IMR-90 (cell line): Measurements from ENCODE around the gene SLC9A1. TPM values are rescaled to one million over a fixed set of nuclear protein-coding genes. Genes with fewer than 3 reads are reported as not detected.

ENCODE experiments used
- ATAC-seq: fragments of 200-7000 bp; cut with Tn5 transposase; 2 replicates; pipeline ENCODE4 v1.9.1; 2020; ENCODE audit warnings: low read depth, mild to moderate bottlenecking, moderate library complexity
- BruUV-seq: library from RNA; stranded (reverse); fragments of 400-500 nt; replicated peaks from 2 replicates; lab custom pipeline; 2021; lab: Mats Ljungman, UMichigan
- CTCF ChIA-PET: fragments of 300-600 bp; formaldehyde crosslinking; extraction: SDS; loops from one replicate; lab custom pipeline; 2021; ENCODE audit warnings: antibody characterized with exemption; lab: Yijun Ruan, JAX
- POLR2A ChIA-PET: fragments of 300-600 bp; sonication (Branson Sonifier 250); formaldehyde crosslinking; loops from one replicate; lab custom pipeline; 2022; ENCODE audit warnings: antibody characterized with exemption; ENCODE audit not compliant: unreplicated experiment; lab: Charles Lee
- DNase-seq: peaks from one replicate; pipeline ENCODE4 v3.0.0; 2013
- H2AFZ ChIP-seq: replicated peaks from 2 replicates; pipeline ENCODE3; 2013; ENCODE audit warnings: low read length, mild to moderate bottlenecking; ENCODE audit not compliant: poor library complexity
- H2AK5ac ChIP-seq: 2 replicates; pipeline ENCODE4 v1.6.1; 2013; ENCODE audit warnings: low read depth, low read length, inconsistent platforms
- H2AK9ac ChIP-seq: replicated peaks from 2 replicates; pipeline ENCODE3; 2013; ENCODE audit warnings: mild to moderate bottlenecking, low read depth, low read length, moderate library complexity; ENCODE audit not compliant: poor library complexity
- H2BK120ac ChIP-seq: 2 replicates; pipeline ENCODE4 v1.6.1; 2013; ENCODE audit warnings: low read depth, low read length, inconsistent platforms
- H2BK15ac ChIP-seq: 3 replicates; pipeline ENCODE4 v1.6.1; 2013; ENCODE audit warnings: low read depth, low read length, inconsistent platforms
- H2BK20ac ChIP-seq: 2 replicates; pipeline ENCODE4 v1.6.1; 2013; ENCODE audit warnings: low read depth, mild to moderate bottlenecking, inconsistent platforms, low read length, moderate library complexity
- H2BK5ac ChIP-seq: 2 replicates; pipeline ENCODE4 v1.6.1; 2013; ENCODE audit warnings: mild to moderate bottlenecking, low read depth, low read length, inconsistent platforms; ENCODE audit not compliant: poor library complexity, severe bottlenecking
- H3K14ac ChIP-seq: replicated peaks from 2 replicates; pipeline ENCODE4 v1.6.1; 2013; ENCODE audit warnings: low read depth, low read length, inconsistent platforms
- H3K18ac ChIP-seq: 2 replicates; pipeline ENCODE4 v1.6.1; 2013; ENCODE audit warnings: low read depth, low read length, control low read depth
- H3K23ac ChIP-seq: 2 replicates; pipeline ENCODE4 v1.6.1; 2013; ENCODE audit warnings: low read depth, low read length, inconsistent platforms
- H3K27ac ChIP-seq: 2 replicates; pipeline ENCODE4 v1.5.1; 2013; ENCODE audit warnings: mild to moderate bottlenecking, control low read depth, low read length; ENCODE audit not compliant: insufficient read depth
- H3K27me3 ChIP-seq: 2 replicates; pipeline ENCODE4 v1.6.1; 2013; ENCODE audit warnings: low read length; ENCODE audit not compliant: control insufficient read depth, insufficient read depth
- H3K36me3 ChIP-seq: 2 replicates; pipeline ENCODE4 v1.6.1; 2013; ENCODE audit warnings: low read length, mixed read lengths; ENCODE audit not compliant: control insufficient read depth, insufficient read depth
- H3K4ac ChIP-seq: 2 replicates; pipeline ENCODE4 v1.6.1; 2013; ENCODE audit warnings: low read depth, low read length, inconsistent platforms
- H3K4me1 ChIP-seq: 2 replicates; pipeline ENCODE4 v1.6.1; 2013; ENCODE audit warnings: low read length, mixed read lengths; ENCODE audit not compliant: control insufficient read depth, insufficient read depth
- H3K4me2 ChIP-seq: 2 replicates; pipeline ENCODE4 v1.6.1; 2013; ENCODE audit warnings: low read depth, mild to moderate bottlenecking, control low read depth, low read length, moderate library complexity
- H3K4me3 ChIP-seq: 2 replicates; pipeline ENCODE4 v1.5.1; 2013; ENCODE audit warnings: low read depth, mild to moderate bottlenecking, control low read depth, low read length, moderate library complexity; ENCODE audit not compliant: insufficient read depth
- H3K56ac ChIP-seq: 2 replicates; pipeline ENCODE4 v1.6.1; 2013; ENCODE audit warnings: low read length, inconsistent platforms; ENCODE audit not compliant: insufficient read depth; ENCODE audit errors: extremely low read depth
- H3K79me1 ChIP-seq, 2 experiments: 2 replicates each; pipeline ENCODE4 v1.6.1; 2013; ENCODE audit warnings: low read length in 2 of 2, inconsistent platforms in 1 of 2, low read depth in 1 of 2
- H3K9ac ChIP-seq: 2 replicates; pipeline ENCODE4 v1.6.1; 2013; ENCODE audit warnings: low read depth, low read length, control low read depth
- H3K9me1 ChIP-seq: 2 replicates; pipeline ENCODE4 v1.6.1; 2013; ENCODE audit warnings: low read length, inconsistent platforms; ENCODE audit not compliant: insufficient read depth
- H3K9me3 ChIP-seq: 2 replicates; pipeline ENCODE4 v1.6.1; 2013; ENCODE audit warnings: low read length; ENCODE audit not compliant: control insufficient read depth, insufficient read depth
- H4K20me1 ChIP-seq: 2 replicates; pipeline ENCODE4 v1.6.1; 2013; ENCODE audit warnings: low read length, inconsistent platforms; ENCODE audit not compliant: insufficient read depth
- H4K5ac ChIP-seq: 2 replicates; pipeline ENCODE4 v1.6.1; 2013; ENCODE audit warnings: mild to moderate bottlenecking, low read depth, low read length, control low read depth
- H4K8ac ChIP-seq, 2 experiments: 2 replicates each; pipeline ENCODE4 v1.6.1; 2013; ENCODE audit warnings: low read depth in 2 of 2, low read length in 2 of 2, control low read depth in 1 of 2, inconsistent platforms in 1 of 2
- H4K91ac ChIP-seq: 2 replicates; pipeline ENCODE4 v1.6.1; 2013; ENCODE audit warnings: low read depth, low read length, inconsistent platforms; ENCODE audit not compliant: insufficient read depth
- CEBPB ChIP-seq: IDR thresholded peaks from 2 replicates; pipeline ENCODE4 v1.6.1; 2012; ENCODE audit warnings: low read depth, low read length, improper control_type of control experiment
- dilution Hi-C: fragments of 300-500 bp; cut with HindIII; formaldehyde crosslinking; loops from one replicate; pipeline ENCODE4 v1.14.3; 2018; ENCODE audit warnings: low sequenced_read_pairs; ENCODE audit not compliant: unreplicated experiment
- in situ Hi-C: fragments of 300-500 bp; cut with MboI; formaldehyde crosslinking; loops from 3 replicates; pipeline ENCODE4 v1.14.3; 2019; ENCODE audit warnings: low sequenced_read_pairs, inconsistent platforms, mixed read lengths
- intact Hi-C: fragments of 100-400 bp; cut with micrococcal nuclease; formaldehyde crosslinking; loops from 2 replicates; pipeline ENCODE4 v1.10.0; 2022
- polyA plus RNA-seq, 3 experiments: library from polyadenylated mRNA; depleted of rRNA; stranded (reverse); fragments of >200 nt; gene quantifications; 2 replicates each; pipeline ENCODE4 v1.2.3, GENCODE V29; 2012; ENCODE audit warnings: low replicate concordance in 1 of 3
- total RNA-seq: library from RNA; depleted of rRNA; stranded (reverse); fragments of >200 nt; gene quantifications from 2 replicates; pipeline ENCODE4 v1.2.3, GENCODE V29; 2012
- TF ChIP-seq, protein P1 (sequence below): fragments of 150-350 bp; IDR thresholded peaks from 2 replicates; pipeline ENCODE4 v1.6.1; 2017; ENCODE audit warnings: mild to moderate bottlenecking, antibody characterized with exemption, low read length, low read depth

The SLC9A1 gene
- total and polyA plus RNA-seq, 2 of the 4 experiments (the other 2 are of a cell fraction): 2.0 to 21.2 TPM

GRCh38 chr1:27179379-27179778, 24.5 kb upstream of the SLC9A1 start:
- Histone ChIP-seq H3K4me1 (no peaks in the 10 kb centered on the region), H3K56ac (no peak overlapping the region), H2AFZ (no peak overlapping the region), H2BK15ac (no peak overlapping the region), H3K36me3 (no peaks in the 10 kb centered on the region), H3K18ac (no peak overlapping the region), H3K9me1 (no peaks in the 10 kb centered on the region), H3K14ac (no peak overlapping the region), H2BK120ac (no peak overlapping the region), H3K4me3 (no peak overlapping the region), H2BK5ac (no peak overlapping the region), H4K20me1 (no peaks in the 10 kb centered on the region), H3K4me2 (no peak overlapping the region), H3K9me3 (peaks cover 10% of the 10 kb centered on the region), H2AK5ac (no peak overlapping the region), H4K8ac (no peak overlapping the region), H4K91ac (no peak overlapping the region), H3K79me1 (no peaks in the 10 kb centered on the region), H3K27me3 (no peaks in the 10 kb centered on the region), H3K9ac (no peak overlapping the region), H2AK9ac (no peak overlapping the region), H3K23ac (no peak overlapping the region), H2BK20ac (no peak overlapping the region), H3K27ac (no peak overlapping the region), H3K4ac (no peak overlapping the region), H4K5ac (no peak overlapping the region)
- CTCF ChIA-PET: no interaction called here
- in situ Hi-C loops: no loop called here
- no peak for ATAC-seq
- intact Hi-C loops: no loop called here
- TF ChIP-seq, protein P1, sequence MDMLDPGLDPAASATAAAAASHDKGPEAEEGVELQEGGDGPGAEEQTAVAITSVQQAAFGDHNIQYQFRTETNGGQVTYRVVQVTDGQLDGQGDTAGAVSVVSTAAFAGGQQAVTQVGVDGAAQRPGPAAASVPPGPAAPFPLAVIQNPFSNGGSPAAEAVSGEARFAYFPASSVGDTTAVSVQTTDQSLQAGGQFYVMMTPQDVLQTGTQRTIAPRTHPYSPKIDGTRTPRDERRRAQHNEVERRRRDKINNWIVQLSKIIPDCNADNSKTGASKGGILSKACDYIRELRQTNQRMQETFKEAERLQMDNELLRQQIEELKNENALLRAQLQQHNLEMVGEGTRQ: no peak
- TF ChIP-seq CEBPB: peak; percentile 62
- dilution Hi-C loops: no loop called here
- BruUV-seq: no TSS peak
- POLR2A ChIA-PET: no interaction called here
- DNase-seq: no peak
